Adrenal gland (tissue), 12 donors: ENCODE measurements around the gene DSCAML1. TPM values are rescaled to one million over a fixed set of nuclear protein-coding genes. Genes with fewer than 3 reads are reported as not detected.

ENCODE experiments used
- DNase-seq, 7 donors: peaks; one replicate each; pipeline ENCODE4 v3.0.0-alpha.2; 2019 to 2020
- H3K27ac ChIP-seq, 5 donors: fragments of 200-600 bp; sonication (generic) in 4 of 5; 1 replicate in 3 of 5; 2 replicates in 2 of 5; pipeline versions ENCODE4 v1.5.1 to v1.8.0; 2016 to 2020; ENCODE audit warnings: mild to moderate bottlenecking in 1 of 5
- H3K27me3 ChIP-seq: fragments of 200-600 bp; 2 replicates; pipeline ENCODE4 v1.8.0; 2021
- H3K36me3 ChIP-seq, 2 donors: fragments of 200-600 bp; replicated peaks in 1 of 2; 1 replicate in 1 of 2; 2 replicates in 1 of 2; pipeline versions ENCODE4 v1.5.1 to v1.8.0; 2018 to 2022
- H3K4me1 ChIP-seq, 2 donors: fragments of 200-600 bp; replicated peaks in 1 of 2; 1 replicate in 1 of 2; 2 replicates in 1 of 2; pipeline versions ENCODE4 v1.5.1 to v1.8.0; 2018 to 2021
- H3K4me3 ChIP-seq, 4 donors: fragments of 200-600 bp; sonication (generic) in 3 of 4; one replicate each; pipeline ENCODE4 v1.5.1; 2016 to 2018
- H3K9me3 ChIP-seq, 3 donors: fragments of 200-600 bp; sonication (generic) in 1 of 3; replicated peaks in 1 of 3; 1 replicate in 2 of 3; 2 replicates in 1 of 3; pipeline versions ENCODE4 v1.5.1 to v1.8.0; 2016 to 2021
- POLR2A ChIP-seq, 2 donors: fragments of 450-650 bp; IDR thresholded peaks; one replicate each; pipeline ENCODE4 v1.6.1; 2017; ENCODE audit warnings: antibody characterized with exemption in 2 of 2, mild to moderate bottlenecking in 2 of 2, moderate library complexity in 1 of 2
- WGBS, 4 donors: extraction: QIAGEN DNeasy Blood & Tissue Kit in 2 of 4; methylation state at CpG; one replicate each; pipeline versions ENCODE4 v1.1.5 to v1.1.7; 2013 to 2017; 5-methylcytosine and 5-hydroxymethylcytosine counted together
- intact Hi-C, 2 donors: fragments of 100-400 bp; cut with DNase I; formaldehyde crosslinking; loops; one replicate each; pipeline versions ENCODE4 v1.14.1 to v1.15.0; 2022 to 2023
- polyA plus RNA-seq, 3 donors: library from polyadenylated mRNA; stranded (reverse); fragments of 200-250 nt in 2 of 3; fragments of 350-450 nt in 1 of 3; fragmentation: Illumina TruSeq in 1 of 3; extraction: RNeasy Lipid Tissue Mini Kit (QIAGEN cat#74804) in 1 of 3; gene quantifications; one replicate each; pipeline ENCODE4 v1.2.3, GENCODE V29; 2013 to 2014
- total RNA-seq, 9 donors: library from RNA; depleted of rRNA in 4 of 9; stranded (reverse); fragments of >200 nt in 4 of 9; fragments of 120-200 nt in 1 of 9; fragmentation: NEBNext Ultra II Directional in 1 of 9; extraction: Animal tissue kit (Norgen Biotek cat#: 25700) in 1 of 9; gene quantifications; one replicate each; pipeline versions ENCODE4 v1.1.0 to v1.2.4, GENCODE V29; 2013 to 2023
- TF ChIP-seq, protein P1 (sequence below), 6 experiments: fragments of 450-650 bp in 4 of 6; fragments of 200-600 bp in 2 of 6; sonication (generic) in 1 of 6; IDR thresholded peaks; 1 replicate in 5 of 6; 2 replicates in 1 of 6; pipeline versions ENCODE4 v1.5.1 to v1.8.0; 2016 to 2021; ENCODE audit warnings: antibody characterized with exemption in 6 of 6, mild to moderate bottlenecking in 2 of 6, moderate library complexity in 1 of 6
- donor health status: healthy with polysubstance abuse.
- donor health status: Bipolar disorder and iron deficiency.
- donor health status: DM: yes; HTN: yes; CAD: no.
- donor health status: DM: no; HTN: no; CAD: no.
- donor health status: DM: no; HTN: no; CAD: no.
- donor health status: DM: yes; HTN: yes; CAD: no.

Gene DSCAML1
- total and polyA plus RNA-seq, 12 donors, result 0.09 to 1.9 (median 0.55) TPM; not detected in 1

DNA sequence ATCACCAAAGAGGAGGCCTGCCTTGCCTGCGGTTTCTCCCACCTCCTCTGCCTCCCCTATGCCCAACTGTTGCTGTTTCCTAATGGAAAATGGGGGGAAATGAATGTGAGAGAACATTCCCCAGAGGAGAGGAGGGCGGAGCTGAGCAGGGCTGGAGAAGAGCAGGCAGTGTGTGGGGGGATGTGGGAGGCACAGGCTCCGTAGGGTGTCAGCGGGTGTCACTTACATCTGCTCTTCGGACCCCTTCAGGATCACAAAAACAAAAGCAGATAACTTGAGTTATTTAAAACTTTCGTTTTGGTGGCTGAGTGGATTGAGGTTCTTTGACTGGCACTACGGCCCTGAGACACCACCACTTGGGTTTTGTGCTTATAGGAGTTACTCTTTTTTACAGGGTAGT is 375.5 kb downstream of the DSCAML1 start:
- no peak for TF ChIP-seq POLR2A (IDR thresholded peaks at IDR 0.05)
- TF ChIP-seq, protein P1, sequence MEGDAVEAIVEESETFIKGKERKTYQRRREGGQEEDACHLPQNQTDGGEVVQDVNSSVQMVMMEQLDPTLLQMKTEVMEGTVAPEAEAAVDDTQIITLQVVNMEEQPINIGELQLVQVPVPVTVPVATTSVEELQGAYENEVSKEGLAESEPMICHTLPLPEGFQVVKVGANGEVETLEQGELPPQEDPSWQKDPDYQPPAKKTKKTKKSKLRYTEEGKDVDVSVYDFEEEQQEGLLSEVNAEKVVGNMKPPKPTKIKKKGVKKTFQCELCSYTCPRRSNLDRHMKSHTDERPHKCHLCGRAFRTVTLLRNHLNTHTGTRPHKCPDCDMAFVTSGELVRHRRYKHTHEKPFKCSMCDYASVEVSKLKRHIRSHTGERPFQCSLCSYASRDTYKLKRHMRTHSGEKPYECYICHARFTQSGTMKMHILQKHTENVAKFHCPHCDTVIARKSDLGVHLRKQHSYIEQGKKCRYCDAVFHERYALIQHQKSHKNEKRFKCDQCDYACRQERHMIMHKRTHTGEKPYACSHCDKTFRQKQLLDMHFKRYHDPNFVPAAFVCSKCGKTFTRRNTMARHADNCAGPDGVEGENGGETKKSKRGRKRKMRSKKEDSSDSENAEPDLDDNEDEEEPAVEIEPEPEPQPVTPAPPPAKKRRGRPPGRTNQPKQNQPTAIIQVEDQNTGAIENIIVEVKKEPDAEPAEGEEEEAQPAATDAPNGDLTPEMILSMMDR (IDR thresholded peaks at IDR 0.05), result no peak
- WGBS, 4 donors, result 86 to 88% (median 87%) methylated on average over 7 of the region's 7 CpGs
- DNase-seq, result no peak
- H3K36me3 ChIP-seq, result no peaks in the 10 kb centered on the region
- H3K27ac ChIP-seq, result no peak overlapping the region
- intact Hi-C loops, result loop anchor here in 1 of 2 donors (10.0 kb wide), 1 partner anchor 633 kb away; no protein-coding TSS in a partner anchor
- no peaks in the 10 kb centered on the region for H3K27me3 ChIP-seq
- H3K4me1 ChIP-seq, result no peaks in the 10 kb centered on the region
- H3K9me3 ChIP-seq, result no peaks in the 10 kb centered on the region
- H3K4me3 ChIP-seq, result no peak overlapping the region

DNA sequence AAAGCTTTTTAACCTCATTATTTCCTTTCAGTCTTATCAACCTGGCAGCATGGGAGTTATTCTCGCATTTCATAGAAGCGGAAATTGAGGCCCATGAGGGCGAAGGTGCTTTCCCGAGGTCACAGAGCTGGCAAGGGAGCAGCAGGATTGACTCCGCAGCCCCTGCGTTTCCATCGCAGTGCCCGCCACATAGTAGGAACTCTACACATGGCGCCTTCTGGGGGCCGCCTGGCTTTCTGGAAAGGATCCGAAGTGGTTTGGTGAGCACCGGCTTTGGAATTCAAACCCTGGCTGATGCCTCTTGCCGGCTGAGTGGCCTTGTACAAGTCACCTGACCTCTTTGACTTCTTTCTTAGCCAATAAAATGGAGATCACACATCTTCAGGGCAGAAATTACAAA is 376.0 kb downstream of the DSCAML1 start:
- Histone ChIP-seq H3K36me3 (no peaks in the 10 kb centered on the region), H3K27me3 (no peaks in the 10 kb centered on the region), H3K4me1 (no peaks in the 10 kb centered on the region), H3K27ac (no peak overlapping the region), H3K9me3 (no peaks in the 10 kb centered on the region), H3K4me3 (no peak overlapping the region)
- DNase-seq, result no peak
- intact Hi-C loops, result loop anchor here in 1 of 2 donors (10.0 kb wide), 1 partner anchor 634 kb away; no protein-coding TSS in a partner anchor
- TF ChIP-seq, protein P1 (IDR thresholded peaks at IDR 0.05), result no peak
- TF ChIP-seq POLR2A (IDR thresholded peaks at IDR 0.05), result no peak
- 80 to 85% (median 82%) methylated on average over 13 of the region's 13 CpGs for WGBS, 4 donors

DNA sequence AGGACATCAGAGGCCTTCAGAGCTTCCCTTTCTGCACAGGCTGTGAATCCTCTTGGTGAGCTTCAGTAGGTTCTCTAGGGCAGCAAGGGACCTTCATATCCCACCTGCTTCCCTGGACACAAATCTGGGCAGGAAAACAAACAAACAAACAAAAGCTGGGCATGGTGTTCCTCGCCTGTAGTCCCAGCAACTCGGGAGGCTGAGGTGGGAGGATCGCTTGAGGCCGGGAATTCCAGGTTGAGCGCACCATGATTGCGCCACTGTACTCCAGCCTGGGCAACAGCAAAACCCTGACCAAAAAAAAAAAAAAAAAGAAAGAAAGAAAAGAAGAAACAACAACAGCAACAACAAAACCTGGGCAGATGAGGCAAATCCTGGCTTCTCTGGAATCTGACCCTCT is 376.4 kb downstream of the DSCAML1 start:
- no peak for DNase-seq
- intact Hi-C loops, result loop anchor here in 1 of 2 donors (10.0 kb wide), 1 partner anchor 634 kb away; no protein-coding TSS in a partner anchor

DNA sequence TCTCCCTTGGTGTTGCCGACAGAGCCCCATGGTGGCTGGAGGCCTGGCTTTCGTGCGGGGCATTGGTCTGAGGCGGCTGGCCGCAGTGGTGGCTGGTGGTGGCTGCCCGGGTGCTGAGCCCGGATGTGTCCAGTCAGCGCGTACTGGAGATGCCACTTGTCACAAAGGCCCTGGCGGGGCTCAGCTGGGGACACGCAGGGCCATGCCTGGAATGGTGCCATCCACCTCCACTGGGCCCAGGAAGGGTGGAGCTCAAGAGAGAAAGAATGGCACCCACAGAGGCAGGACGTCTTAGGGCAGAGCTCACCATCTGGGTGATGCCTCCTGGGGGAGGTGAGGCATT is 376.9 kb downstream of the DSCAML1 start:
- no peak overlapping the region for H3K27ac ChIP-seq
- DNase-seq, result no peak
- no peaks in the 10 kb centered on the region for H3K36me3 ChIP-seq
- WGBS, 4 donors, result 74 to 90% (median 89%) methylated on average over 5 to 12 of the region's 12 CpGs
- no peak overlapping the region for H3K4me3 ChIP-seq
- H3K27me3 ChIP-seq, result no peaks in the 10 kb centered on the region
- intact Hi-C loops, result loop anchor here in 1 of 2 donors (10.0 kb wide), 1 partner anchor 635 kb away; no protein-coding TSS in a partner anchor
- H3K9me3 ChIP-seq, result no peaks in the 10 kb centered on the region
- TF ChIP-seq POLR2A (IDR thresholded peaks at IDR 0.05), result no peak
- TF ChIP-seq, protein P1 (IDR thresholded peaks at IDR 0.05), result no peak
- no peaks in the 10 kb centered on the region for H3K4me1 ChIP-seq

More for the DNA sequence above, 376.4 kb downstream of the DSCAML1 start:
- no peak overlapping the region for H3K27ac ChIP-seq
- 89 to 96% (median 95%) methylated on average over 6 of the region's 6 CpGs for WGBS, 4 donors
- no peaks in the 10 kb centered on the region for H3K27me3 ChIP-seq
- H3K36me3 ChIP-seq, result no peaks in the 10 kb centered on the region
- TF ChIP-seq, protein P1 (IDR thresholded peaks at IDR 0.05), result no peak
- no peak for TF ChIP-seq POLR2A (IDR thresholded peaks at IDR 0.05)
- H3K4me1 ChIP-seq, result no peaks in the 10 kb centered on the region
- no peak overlapping the region for H3K4me3 ChIP-seq
- no peaks in the 10 kb centered on the region for H3K9me3 ChIP-seq
